Limb (tissue), 2 donors: ENCODE data around the gene TOMM40L.

Experiments used
- DNase-seq, 2 donors: peaks; one replicate each; pipeline ENCODE4 v3.0.0-alpha.2; 2016; ENCODE audit errors: extremely low spot score in 2 of 2

The TOMM40L gene

DNA sequence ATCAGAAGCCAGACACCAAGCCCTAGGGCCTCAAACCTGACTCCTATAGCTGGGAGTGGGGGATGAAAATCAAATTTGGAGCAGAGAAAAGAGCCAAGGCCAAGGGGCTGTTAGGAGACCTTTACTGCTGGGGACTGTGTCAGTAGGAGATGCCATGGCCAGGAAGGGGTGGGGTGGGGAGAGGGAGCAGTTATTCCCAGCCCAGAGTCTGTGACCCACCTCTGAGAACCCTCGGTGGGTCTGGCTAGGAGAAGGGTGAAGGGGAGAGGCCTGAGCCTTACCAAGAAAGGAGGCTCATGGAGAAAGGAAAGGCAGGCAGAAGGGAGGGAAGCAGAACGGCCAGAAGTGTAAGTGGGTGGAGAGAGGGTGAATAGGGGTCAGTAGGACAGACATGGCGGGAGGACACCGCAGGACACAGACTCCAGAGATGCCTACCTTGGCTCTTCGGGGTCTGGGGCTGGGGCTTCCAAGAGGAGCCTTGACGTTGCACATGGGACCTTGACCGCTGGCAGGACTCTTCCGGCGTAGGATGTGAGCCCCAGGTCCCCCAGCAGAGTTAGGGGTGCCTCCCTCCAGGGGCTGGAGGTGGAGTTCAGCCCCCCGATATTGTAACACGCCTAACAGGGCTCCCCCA is 28.2 kb upstream of the TOMM40L start:
- no peak for DNase-seq

DNA sequence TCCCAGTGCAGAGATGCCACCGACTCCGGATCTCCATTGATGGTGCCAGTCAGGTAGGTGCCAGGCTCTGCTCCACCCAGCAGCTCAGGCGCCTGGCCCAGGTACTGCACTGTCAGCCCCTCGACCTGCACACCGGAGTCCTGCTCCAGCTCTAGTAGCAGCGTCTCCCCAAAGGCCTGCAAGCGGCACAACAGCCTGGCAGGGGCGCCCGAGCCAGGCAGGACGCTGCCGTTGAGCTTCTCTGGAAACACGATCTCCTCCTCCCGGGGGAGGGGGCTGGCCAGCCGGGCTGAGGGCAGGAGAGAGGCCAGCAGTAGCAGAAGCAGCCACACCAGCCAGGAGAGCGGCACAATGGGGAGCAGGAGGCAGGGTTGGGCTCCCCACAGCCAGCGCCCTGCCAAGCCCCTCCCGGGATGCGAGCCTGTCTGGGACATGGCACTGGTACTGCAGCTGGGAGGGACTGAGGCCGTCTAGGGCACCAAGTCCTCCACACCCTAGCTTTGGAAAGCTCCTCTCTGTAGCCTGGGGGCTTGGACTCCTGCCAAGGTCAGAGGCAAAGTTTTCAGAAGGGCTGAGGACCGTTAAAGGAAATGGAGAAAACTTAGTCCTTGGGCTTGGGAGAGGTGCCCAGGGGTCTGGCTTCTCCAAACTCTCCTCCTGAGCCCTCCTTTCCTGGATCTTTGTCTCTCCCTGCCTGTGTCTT is 27.5 kb upstream of the TOMM40L start:
- DNase-seq = peak; percentile 34 to 69

DNA sequence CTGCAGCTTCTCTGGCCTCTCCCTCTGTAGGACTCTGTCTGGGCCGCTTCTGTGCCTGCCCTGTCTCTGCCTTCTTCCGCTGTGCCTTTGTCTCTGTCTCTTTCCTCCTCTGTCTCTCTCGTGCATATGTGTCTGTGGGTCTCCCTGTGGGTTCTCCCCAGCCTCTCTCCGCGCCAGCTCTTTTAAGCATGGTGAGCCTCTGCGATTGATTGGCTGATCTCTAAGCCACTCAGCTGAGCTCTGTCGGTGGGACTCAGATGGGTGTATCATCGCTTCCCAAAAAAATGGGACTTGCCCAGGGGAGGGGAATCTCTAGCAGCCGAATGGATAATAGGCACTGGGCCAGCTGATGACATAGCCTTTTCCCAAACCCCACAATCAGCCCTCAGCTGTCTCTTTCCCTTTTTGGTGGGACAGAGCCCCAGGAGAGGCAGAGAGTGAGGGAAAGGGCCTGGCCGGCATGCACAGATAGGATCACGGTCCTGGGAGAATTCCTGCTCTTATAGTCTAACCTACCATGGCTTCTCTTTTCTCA is 26.9 kb upstream of the TOMM40L start, which contains the start of gene ADAMTS4:
Gene ADAMTS4, minus strand, starts transcription at position 158 of the 535 bp plus-strand sequence. CDS start 427 bp downstream, outside the sequence.
- DNase-seq = peak; percentile 72 to 77

DNA sequence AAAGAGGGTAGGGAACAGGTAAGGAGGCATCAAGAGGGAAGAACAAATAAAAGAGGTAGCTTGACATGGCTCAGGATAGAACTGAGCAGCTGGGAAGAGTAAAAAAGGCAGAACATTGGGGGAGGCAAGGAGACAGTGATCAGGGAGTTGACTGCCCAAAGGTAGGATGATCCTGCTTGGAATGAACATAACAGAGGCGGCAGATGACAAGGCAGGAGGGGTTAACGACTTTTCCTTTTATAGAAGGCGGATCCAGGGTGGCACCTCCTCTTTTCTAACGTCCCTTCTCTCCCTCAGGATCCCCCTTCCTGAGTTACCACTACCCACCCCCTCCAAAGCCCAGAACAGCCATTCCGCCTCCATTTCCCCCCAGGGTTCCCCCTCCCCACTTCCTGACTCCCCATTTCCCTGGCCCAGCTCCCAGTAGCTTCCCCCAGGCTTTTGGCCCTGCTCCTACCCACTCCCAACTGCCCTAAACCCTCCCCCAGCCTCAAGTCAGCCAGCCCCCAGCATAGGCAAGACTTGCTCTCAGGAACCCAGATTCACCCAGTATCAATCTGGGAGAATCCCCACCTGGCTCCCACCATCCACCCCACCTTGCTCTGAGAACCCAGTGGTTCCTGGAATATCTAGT is 26.2 kb upstream of the TOMM40L start:
- DNase-seq = peak; percentile 27 to 55

DNA sequence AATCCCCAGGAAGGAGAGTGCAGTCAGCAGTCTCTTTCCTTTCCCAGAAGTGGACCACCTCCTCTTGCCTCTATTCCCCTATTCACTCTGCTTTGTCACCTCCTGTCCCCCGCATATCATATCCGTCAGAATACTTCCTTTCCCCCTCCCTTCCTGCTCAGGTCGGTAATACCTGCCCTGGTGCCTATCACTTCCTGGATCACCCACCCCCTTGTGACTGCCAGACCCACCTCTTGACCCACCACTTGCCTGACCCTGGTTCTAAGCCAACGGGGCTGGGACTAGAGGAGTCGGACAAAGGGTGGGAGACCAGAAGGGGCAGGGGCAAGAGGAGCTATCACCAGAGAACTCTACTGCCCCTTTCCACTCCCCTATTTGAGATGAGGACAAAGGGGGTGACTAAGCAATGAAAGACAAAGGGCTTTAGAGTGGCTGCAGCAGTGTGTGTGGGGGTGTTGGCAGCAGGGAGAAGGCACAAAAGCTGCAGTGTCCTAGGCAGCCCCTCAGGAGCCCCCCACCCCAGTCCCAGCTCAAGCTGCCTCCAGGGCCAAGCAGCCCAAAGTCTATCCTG is 25.4 kb upstream of the TOMM40L start:
- DNase-seq = no peak

DNA sequence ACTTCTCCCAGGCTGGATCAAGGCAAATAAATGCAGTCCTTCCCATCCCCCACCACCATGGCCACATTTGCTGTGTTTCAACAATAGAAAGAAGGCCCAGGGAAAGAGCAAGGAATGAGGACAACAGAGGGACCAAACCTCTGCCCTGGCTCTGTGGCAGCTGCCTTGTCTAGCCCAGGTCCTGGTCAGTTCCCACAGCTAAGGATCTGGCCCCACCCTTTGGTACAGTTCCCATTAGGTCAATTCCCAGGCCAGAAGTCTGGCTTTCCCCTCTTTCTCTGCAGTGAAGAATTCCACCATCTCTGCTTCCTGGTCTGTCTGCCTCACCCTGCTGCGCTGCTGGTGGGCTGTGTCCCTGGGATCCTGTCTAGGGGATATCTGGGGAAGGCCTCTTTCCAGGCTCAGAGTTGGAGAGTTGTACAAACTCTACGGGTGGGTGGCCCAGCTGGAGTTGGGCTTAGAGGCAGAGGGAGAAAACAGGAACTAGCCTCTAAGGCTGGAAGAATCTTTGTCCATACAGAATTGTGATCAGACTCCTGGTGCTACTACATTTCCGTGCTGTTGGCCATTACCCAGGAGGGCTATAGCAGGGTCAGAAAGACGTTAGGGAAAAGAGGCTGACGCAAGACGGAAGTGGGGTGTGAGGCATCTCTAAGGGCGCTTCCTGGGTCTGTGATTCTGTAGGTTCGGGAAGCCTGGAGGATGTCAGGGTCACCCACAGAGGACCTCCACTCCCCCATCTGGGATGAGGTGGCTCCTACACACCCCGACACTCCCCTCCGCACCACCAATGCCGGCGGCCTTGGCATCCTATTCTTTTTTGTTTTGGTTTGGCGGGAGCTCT is 24.6 kb upstream of the TOMM40L start:
- DNase-seq = peak in 1 of 2 donors; percentile 48

DNA sequence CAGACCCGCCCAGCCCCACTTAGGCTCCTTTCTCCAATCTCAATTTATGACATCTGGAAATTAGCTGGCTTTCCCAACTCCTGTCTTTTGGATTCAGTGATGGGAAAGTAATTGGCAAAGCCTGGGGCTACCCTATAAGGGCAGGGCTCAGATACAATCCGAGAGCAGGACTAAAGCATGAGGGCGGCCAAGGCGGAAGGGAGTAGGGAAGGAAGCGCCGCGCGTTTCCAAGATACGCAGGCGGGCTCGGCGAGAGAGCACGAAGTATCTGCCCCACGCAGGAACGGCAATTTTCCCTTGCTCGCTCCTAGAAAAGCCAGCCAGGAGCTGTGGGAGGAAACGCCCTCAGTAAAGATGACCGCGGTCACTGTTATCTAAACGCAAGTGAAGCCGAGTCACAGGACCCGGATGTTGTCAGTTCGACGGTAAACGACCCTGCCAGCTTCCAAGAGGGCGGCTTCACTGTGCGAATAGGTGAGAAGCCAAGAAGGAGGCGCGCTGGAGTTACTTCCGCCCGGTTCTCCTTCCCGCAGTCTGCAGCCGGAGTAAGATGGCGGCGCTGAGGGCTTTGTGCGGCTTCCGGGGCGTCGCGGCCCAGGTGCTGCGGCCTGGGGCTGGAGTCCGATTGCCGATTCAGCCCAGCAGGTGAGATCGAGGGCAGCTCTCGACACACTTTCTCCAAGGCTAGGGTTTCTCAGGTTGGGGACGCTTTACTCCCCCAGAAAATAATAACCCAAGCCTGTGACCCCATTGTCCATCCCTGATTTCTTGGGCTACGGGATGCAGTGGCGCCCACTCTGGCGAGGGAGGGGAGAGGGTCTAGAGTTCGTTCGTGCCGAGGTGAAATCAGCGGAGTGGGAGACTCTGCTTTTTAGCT is 23.8 kb upstream of the TOMM40L start, which contains the start of gene NDUFS2:
Gene NDUFS2, plus strand, starts transcription at position 532 of the 877 bp plus-strand sequence. Its CDS starts 19 bp downstream, at position 551.
- DNase-seq = peak; percentile 96 to 99

DNA sequence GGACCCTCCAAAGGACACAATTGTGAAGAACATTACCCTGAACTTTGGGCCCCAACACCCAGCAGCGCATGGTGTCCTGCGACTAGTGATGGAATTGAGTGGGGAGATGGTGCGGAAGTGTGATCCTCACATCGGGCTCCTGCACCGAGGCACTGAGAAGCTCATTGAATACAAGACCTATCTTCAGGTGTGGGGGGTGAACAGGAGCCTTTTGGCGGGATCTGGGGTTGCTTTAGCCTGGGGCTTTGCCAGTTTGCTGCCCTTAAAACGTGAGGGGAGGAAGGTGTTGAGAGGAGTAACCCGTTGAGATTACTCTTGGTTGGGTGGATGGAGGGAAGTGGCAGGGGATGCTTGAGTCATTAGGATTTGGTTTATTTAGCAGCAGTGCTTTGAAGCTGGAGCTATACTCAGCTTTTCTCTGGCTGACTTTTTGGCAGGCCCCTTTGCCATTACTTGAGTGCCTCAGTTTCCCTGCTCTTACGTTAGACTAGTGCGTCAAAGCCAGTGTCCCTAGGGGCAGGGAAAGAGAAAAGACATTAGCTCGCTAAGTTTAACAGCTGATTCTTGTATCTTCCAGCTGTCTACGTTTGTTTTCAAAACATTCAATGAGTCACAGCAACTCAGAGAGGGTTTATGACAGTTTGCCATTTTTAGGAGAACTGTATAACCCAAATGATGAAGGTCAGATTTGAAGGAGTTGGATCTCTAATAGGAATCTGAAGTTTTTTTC is 19.3 kb upstream of the TOMM40L start:
- no peak for DNase-seq

DNA sequence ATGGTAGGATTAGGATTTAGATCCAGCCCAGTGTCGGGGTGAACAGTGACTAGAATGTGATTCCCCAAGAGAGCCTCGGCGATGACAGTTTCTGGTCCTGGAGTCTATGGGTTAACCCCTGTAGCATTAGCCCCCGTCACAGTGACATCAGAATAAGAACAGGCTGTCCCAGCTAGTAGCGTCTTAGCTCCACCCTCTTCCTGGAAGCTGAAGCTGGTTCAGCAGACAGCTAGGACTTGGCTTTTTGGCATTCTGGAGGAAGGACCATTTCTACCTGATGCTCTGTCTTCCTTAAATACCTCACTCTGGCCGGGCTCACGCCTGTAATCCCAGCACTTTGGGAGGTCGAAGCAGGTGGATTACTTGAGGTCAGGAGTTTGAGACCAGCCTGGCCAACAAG is 18.7 kb upstream of the TOMM40L start:
- DNase-seq = no peak

DNA sequence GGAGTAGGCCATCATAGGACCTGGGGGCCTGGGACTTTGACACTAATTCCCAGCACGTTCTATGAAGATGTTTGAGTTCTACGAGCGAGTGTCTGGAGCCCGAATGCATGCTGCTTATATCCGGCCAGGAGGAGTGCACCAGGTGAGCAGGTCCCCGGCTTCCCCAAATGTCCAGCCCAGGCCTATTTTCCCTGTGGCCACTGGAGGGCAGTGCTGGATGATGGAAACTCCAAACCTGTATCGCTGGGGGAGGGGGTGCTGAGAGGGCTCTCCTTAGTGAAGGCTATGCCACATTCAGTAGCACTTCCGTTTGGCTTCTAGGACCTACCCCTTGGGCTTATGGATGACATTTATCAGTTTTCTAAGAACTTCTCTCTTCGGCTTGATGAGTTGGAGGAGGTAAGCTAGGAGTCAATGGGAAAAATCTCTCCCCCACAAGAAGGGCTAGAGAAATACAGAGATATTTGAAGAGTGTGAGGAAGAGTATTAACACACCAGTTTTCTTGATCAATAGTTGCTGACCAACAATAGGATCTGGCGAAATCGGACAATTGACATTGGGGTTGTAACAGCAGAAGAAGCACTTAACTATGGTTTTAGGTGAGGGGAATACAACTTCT is 16.0 kb upstream of the TOMM40L start:
- peak in 1 of 2 donors; percentile 81 for DNase-seq

DNA sequence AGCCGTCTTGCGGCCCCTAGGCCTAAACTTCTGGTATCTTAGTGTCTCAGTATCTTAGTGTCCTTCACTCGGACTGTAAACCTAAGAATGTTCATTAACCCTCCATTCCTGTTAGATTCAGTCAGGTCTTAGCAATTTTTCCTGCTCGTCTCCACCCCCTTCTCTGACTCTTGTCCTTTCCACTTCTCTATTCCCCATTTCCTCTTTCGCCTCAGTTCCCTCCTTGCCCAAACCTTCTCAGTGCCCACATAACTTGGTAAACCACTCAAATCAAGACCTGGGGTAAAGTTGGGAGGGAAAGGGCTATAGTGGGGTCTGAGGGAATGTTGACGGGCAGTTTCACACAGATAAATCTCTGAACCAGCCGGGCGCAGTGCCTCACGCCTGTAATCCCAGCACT is 11.5 kb upstream of the TOMM40L start:
- no peak for DNase-seq

DNA sequence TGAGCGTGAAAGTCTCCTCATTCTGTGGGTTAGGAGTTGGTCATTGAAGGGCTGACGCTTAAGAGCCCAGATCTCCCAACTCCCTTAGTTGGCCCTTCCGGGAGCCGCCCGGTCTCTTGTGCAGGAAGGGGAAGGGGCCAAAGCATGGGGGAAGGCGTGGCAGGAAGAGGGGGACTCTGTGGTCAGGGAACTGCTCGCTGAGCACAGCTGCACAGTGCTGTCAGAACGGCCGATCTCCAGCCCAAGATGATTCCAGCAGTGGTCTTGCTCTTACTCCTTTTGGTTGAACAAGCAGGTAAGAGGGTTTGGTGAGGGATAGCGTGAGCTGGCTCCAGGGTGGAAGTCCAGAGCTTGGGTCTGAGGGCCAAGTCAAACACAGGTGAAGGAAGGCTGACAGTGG is 10.8 kb upstream of the TOMM40L start, which contains the start of gene FCER1G:
Gene FCER1G, plus strand, starts transcription at position 220 of the 400 bp plus-strand sequence. Its CDS starts 27 bp downstream, at position 247.
- no peak for DNase-seq

DNA sequence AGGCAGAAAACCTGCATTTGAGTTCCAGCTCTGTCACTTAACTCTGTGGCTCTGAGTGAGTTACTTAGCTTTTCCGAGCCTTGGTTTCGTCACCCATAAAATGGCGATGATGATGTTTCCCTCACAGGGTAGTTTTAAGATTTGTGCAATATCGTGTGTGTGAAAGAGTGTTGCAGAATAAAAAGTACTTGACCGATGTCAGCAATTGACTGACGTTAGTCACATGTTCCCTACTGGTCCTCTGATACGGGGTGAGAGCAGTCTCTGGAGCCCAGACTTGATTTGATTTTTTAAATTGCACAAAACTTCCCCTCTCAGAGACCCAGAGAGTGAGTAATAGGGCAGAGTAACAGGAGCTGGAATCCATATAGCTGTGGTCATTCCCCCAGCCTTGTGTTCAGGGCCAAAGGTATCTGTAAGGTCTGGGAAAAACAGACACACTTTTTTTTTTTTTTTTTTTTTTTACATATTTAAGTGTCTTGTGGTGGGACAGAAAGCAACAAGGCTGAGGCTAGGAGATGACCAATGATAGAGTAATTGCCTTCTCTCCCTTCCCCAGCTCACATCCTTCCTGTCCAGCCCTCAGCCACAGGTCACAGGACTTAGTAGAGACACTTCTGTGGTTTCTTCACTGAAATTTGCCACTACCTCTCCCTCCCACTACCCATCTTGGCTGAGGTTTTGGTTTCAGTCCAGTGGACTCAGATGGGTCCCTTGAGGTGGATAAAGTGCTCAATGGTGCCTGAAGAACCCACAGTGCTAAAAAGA is 8.7 kb upstream of the TOMM40L start:
- no peak for DNase-seq

DNA sequence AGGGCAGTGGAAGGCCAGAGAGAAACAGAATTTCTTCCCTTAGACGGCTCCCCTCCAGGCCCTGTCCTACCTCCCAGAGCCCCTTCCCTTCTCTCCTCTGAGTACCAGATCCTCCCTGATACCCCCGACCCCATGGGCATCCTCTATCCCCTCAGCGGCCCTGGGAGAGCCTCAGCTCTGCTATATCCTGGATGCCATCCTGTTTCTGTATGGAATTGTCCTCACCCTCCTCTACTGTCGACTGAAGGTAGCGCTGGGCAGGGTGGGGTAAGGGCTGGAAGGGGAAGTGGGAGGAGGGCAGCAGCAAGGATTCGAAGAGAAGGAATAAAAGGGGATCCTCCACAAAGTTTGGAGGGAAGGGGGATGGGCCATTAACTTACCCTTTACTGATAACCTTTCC is 8.0 kb upstream of the TOMM40L start:
- no peak for DNase-seq

DNA sequence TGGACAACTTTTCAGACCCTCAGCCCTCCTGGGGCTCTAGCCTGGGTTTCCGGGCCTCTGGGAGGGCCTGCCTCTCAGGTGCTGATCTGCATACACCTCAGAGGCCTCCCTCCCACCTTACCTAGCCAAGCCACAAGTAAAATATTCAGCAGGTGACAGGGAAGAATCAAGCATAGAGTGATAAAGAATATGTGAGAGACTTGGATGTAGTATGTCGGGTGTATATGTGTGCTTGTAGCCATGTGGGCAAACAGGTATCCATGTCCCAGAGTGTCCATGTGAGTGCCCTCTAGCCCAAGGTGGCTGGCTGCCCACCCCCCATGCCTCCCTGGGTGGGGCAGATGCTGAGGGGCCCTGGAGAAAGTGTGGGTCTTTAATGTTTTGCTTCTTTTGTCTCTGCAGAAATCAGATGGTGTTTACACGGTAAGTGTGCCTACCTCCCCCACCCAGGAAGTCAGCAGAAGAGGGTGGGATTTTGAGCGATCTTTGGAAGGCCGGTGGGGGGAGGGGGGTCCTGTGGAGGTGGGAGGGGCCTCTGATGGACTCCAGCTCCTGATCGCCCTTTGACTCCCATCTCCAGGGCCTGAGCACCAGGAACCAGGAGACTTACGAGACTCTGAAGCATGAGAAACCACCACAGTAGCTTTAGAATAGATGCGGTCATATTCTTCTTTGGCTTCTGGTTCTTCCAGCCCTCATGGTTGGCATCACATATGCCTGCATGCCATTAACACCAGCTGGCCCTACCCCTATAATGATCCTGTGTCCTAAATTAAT is 7.4 kb upstream of the TOMM40L start:
- no peak for DNase-seq

DNA sequence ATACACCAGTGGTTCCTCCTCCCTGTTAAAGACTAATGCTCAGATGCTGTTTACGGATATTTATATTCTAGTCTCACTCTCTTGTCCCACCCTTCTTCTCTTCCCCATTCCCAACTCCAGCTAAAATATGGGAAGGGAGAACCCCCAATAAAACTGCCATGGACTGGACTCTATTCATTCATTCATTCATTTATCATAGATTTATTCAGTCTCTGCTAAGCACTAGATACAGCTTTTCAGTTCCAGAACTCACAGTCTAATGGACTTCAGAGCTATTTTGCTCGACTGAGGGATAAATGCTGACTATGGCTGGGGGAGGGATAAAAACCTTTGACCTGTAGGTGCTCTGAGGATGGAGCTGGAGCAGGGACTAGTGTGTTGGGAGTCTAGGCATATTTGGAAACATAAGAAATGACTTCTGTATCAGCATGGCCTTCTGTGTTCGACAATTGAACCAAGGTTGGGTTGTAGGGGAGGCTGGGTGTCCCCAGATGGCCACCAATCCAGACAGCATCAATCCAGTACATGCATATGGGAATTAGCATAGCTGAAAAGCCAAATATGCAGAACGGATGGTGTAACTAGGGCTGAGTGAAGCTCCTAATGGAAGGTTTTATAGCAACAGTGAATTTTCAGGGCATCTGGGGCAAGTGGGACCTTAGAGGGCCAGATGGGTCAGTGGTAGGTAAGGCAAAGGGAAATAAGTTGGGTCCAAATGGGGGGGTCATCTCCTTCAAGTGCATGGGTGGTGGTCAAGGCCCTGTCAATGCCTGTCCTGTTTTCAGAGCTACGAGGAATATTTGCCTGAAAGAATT is 6.6 kb upstream of the TOMM40L start:
- DNase-seq = no peak
